ENCODE data around the gene SLC30A7.
"Not testable (repeated sequence)": the region's sequence is repeated elsewhere in the genome, so short reads cannot be mapped to it uniquely, and the experiment has no call there.

The SLC30A7 gene

GRCh38 chr1:100895540-100896480 is at the start of gene SLC30A7:
TSS of gene SLC30A7 (plus strand) at chr1:100896090. CDS start at chr1:100896263, 173 bp downstream.
- peak within 1 kb of the TSS; percentile 94 for H3K9ac ChIP-seq (ENCODE audit: low read depth in 1 of 2, low read length in 2 of 2)
- H3K9me3 ChIP-seq (ENCODE audit: control insufficient read depth in 2 of 2, low read length in 2 of 2): no peaks in the 10 kb centered on the region
- H3K27ac ChIP-seq (ENCODE audit: low read depth in 2 of 2, low read length in 2 of 2): peak within 1 kb of the TSS; percentile 93 to 96
- peak within 1 kb of the TSS; percentile 89 to 94 for H3K4me3 ChIP-seq (ENCODE audit: low read length in 2 of 2)
- H3K27me3 ChIP-seq (ENCODE audit: control insufficient read depth in 2 of 2, insufficient read depth in 2 of 2, low read length in 2 of 2): no peaks in the 10 kb centered on the region
- peaks cover 0 to 12% of the 10 kb centered on the region in 2 donors for H3K36me3 ChIP-seq (ENCODE audit: control insufficient read depth in 2 of 2, insufficient read depth in 2 of 2, low read length in 2 of 2)
- H3K4me1 ChIP-seq (ENCODE audit: control insufficient read depth in 2 of 2, insufficient read depth in 2 of 2, low read length in 2 of 2): peaks cover 8 to 16% of the 10 kb centered on the region in 2 donors

GRCh38 chr1:100847361-100848082 is 48.4 kb upstream of the SLC30A7 start:
- Histone ChIP-seq H3K4me3 (ENCODE audit: low read length in 2 of 2) (peak overlapping the region; percentile 28 to 31), H3K27me3 (ENCODE audit: control insufficient read depth in 2 of 2, insufficient read depth in 2 of 2, low read length in 2 of 2) (no peaks in the 10 kb centered on the region), H3K9ac (ENCODE audit: low read depth in 1 of 2, low read length in 2 of 2) (no peak overlapping the region), H3K4me1 (ENCODE audit: control insufficient read depth in 2 of 2, insufficient read depth in 2 of 2, low read length in 2 of 2) (no peaks in the 10 kb centered on the region), H3K27ac (ENCODE audit: low read depth in 2 of 2, low read length in 2 of 2) (no peak overlapping the region), H3K9me3 (ENCODE audit: control insufficient read depth in 2 of 2, low read length in 2 of 2) (no peaks in the 10 kb centered on the region), H3K36me3 (ENCODE audit: control insufficient read depth in 2 of 2, insufficient read depth in 2 of 2, low read length in 2 of 2) (no peaks in the 10 kb centered on the region)

- no peak overlapping the region for H3K27ac ChIP-seq (ENCODE audit: low read depth in 2 of 2, low read length in 2 of 2)
- no peaks in the 10 kb centered on the region for H3K27me3 ChIP-seq (ENCODE audit: control insufficient read depth in 2 of 2, insufficient read depth in 2 of 2, low read length in 2 of 2)
- no peaks in the 10 kb centered on the region for H3K36me3 ChIP-seq (ENCODE audit: control insufficient read depth in 2 of 2, insufficient read depth in 2 of 2, low read length in 2 of 2)
- no peaks in the 10 kb centered on the region for H3K4me1 ChIP-seq (ENCODE audit: control insufficient read depth in 2 of 2, insufficient read depth in 2 of 2, low read length in 2 of 2)
- H3K9ac ChIP-seq (ENCODE audit: low read depth in 1 of 2, low read length in 2 of 2): no peak overlapping the region
- no peaks in the 10 kb centered on the region for H3K9me3 ChIP-seq (ENCODE audit: control insufficient read depth in 2 of 2, low read length in 2 of 2)
- H3K4me3 ChIP-seq (ENCODE audit: low read length in 2 of 2): no peak overlapping the region
These were observed 44.2 kb upstream of the SLC30A7 start for GRCh38 chr1:100851726-100852125.

- Histone ChIP-seq H3K4me3 (ENCODE audit: low read length in 2 of 2) (no peak overlapping the region), H3K9ac (ENCODE audit: low read depth in 1 of 2, low read length in 2 of 2) (no peak overlapping the region), H3K27me3 (ENCODE audit: control insufficient read depth in 2 of 2, insufficient read depth in 2 of 2, low read length in 2 of 2) (no peaks in the 10 kb centered on the region), H3K27ac (ENCODE audit: low read depth in 2 of 2, low read length in 2 of 2) (no peak overlapping the region), H3K9me3 (ENCODE audit: control insufficient read depth in 2 of 2, low read length in 2 of 2) (no peaks in the 10 kb centered on the region), H3K4me1 (ENCODE audit: control insufficient read depth in 2 of 2, insufficient read depth in 2 of 2, low read length in 2 of 2) (no peaks in the 10 kb centered on the region), H3K36me3 (ENCODE audit: control insufficient read depth in 2 of 2, insufficient read depth in 2 of 2, low read length in 2 of 2) (no peaks in the 10 kb centered on the region)
These were observed 42.9 kb upstream of the SLC30A7 start for GRCh38 chr1:100852976-100853375.

- H3K9ac ChIP-seq (ENCODE audit: low read depth in 1 of 2, low read length in 2 of 2); H3K9me3 ChIP-seq (ENCODE audit: control insufficient read depth in 2 of 2, low read length in 2 of 2); H3K4me3 ChIP-seq (ENCODE audit: low read length in 2 of 2); H3K27ac ChIP-seq (ENCODE audit: low read depth in 2 of 2, low read length in 2 of 2); H3K4me1 ChIP-seq (ENCODE audit: control insufficient read depth in 2 of 2, insufficient read depth in 2 of 2, low read length in 2 of 2); H3K36me3 ChIP-seq (ENCODE audit: control insufficient read depth in 2 of 2, insufficient read depth in 2 of 2, low read length in 2 of 2); H3K27me3 ChIP-seq (ENCODE audit: control insufficient read depth in 2 of 2, insufficient read depth in 2 of 2, low read length in 2 of 2): not testable (repeated sequence)
These were observed 40.8 kb upstream of the SLC30A7 start for GRCh38 chr1:100855116-100855515.

GRCh38 chr1:100860397-100860991 is 35.4 kb upstream of the SLC30A7 start:
- Histone ChIP-seq H3K27me3 (ENCODE audit: control insufficient read depth in 2 of 2, insufficient read depth in 2 of 2, low read length in 2 of 2) (peaks cover 0 to 3% of the 10 kb centered on the region in 2 donors), H3K27ac (ENCODE audit: low read depth in 2 of 2, low read length in 2 of 2) (no peak overlapping the region), H3K4me1 (ENCODE audit: control insufficient read depth in 2 of 2, insufficient read depth in 2 of 2, low read length in 2 of 2) (no peaks in the 10 kb centered on the region), H3K36me3 (ENCODE audit: control insufficient read depth in 2 of 2, insufficient read depth in 2 of 2, low read length in 2 of 2) (no peaks in the 10 kb centered on the region), H3K4me3 (ENCODE audit: low read length in 2 of 2) (no peak overlapping the region), H3K9ac (ENCODE audit: low read depth in 1 of 2, low read length in 2 of 2) (no peak overlapping the region), H3K9me3 (ENCODE audit: control insufficient read depth in 2 of 2, low read length in 2 of 2) (no peaks in the 10 kb centered on the region)

- peaks cover 0 to 3% of the 10 kb centered on the region in 2 donors for H3K27me3 ChIP-seq (ENCODE audit: control insufficient read depth in 2 of 2, insufficient read depth in 2 of 2, low read length in 2 of 2)
- H3K9me3 ChIP-seq (ENCODE audit: control insufficient read depth in 2 of 2, low read length in 2 of 2): no peaks in the 10 kb centered on the region
- no peak overlapping the region for H3K27ac ChIP-seq (ENCODE audit: low read depth in 2 of 2, low read length in 2 of 2)
- no peaks in the 10 kb centered on the region for H3K4me1 ChIP-seq (ENCODE audit: control insufficient read depth in 2 of 2, insufficient read depth in 2 of 2, low read length in 2 of 2)
- no peaks in the 10 kb centered on the region for H3K36me3 ChIP-seq (ENCODE audit: control insufficient read depth in 2 of 2, insufficient read depth in 2 of 2, low read length in 2 of 2)
- no peak overlapping the region for H3K4me3 ChIP-seq (ENCODE audit: low read length in 2 of 2)
- no peak overlapping the region for H3K9ac ChIP-seq (ENCODE audit: low read depth in 1 of 2, low read length in 2 of 2)
These were observed 34.5 kb upstream of the SLC30A7 start for GRCh38 chr1:100861379-100861778.

GRCh38 chr1:100862591-100862990 is 33.3 kb upstream of the SLC30A7 start:
- Histone ChIP-seq H3K27ac (ENCODE audit: low read depth in 2 of 2, low read length in 2 of 2) (no peak overlapping the region), H3K4me1 (ENCODE audit: control insufficient read depth in 2 of 2, insufficient read depth in 2 of 2, low read length in 2 of 2) (no peaks in the 10 kb centered on the region), H3K9me3 (ENCODE audit: control insufficient read depth in 2 of 2, low read length in 2 of 2) (no peaks in the 10 kb centered on the region), H3K4me3 (ENCODE audit: low read length in 2 of 2) (no peak overlapping the region), H3K9ac (ENCODE audit: low read depth in 1 of 2, low read length in 2 of 2) (no peak overlapping the region), H3K27me3 (ENCODE audit: control insufficient read depth in 2 of 2, insufficient read depth in 2 of 2, low read length in 2 of 2) (peaks cover 0 to 3% of the 10 kb centered on the region in 2 donors), H3K36me3 (ENCODE audit: control insufficient read depth in 2 of 2, insufficient read depth in 2 of 2, low read length in 2 of 2) (no peaks in the 10 kb centered on the region)

GRCh38 chr1:100866041-100866900 is 29.6 kb upstream of the SLC30A7 start:
- H3K4me3 ChIP-seq (ENCODE audit: low read length in 2 of 2): no peak overlapping the region
- H3K4me1 ChIP-seq (ENCODE audit: control insufficient read depth in 2 of 2, insufficient read depth in 2 of 2, low read length in 2 of 2): no peaks in the 10 kb centered on the region
- H3K9me3 ChIP-seq (ENCODE audit: control insufficient read depth in 2 of 2, low read length in 2 of 2): no peaks in the 10 kb centered on the region
- no peak overlapping the region for H3K9ac ChIP-seq (ENCODE audit: low read depth in 1 of 2, low read length in 2 of 2)
- H3K27ac ChIP-seq (ENCODE audit: low read depth in 2 of 2, low read length in 2 of 2): no peak overlapping the region
- no peaks in the 10 kb centered on the region for H3K36me3 ChIP-seq (ENCODE audit: control insufficient read depth in 2 of 2, insufficient read depth in 2 of 2, low read length in 2 of 2)
- H3K27me3 ChIP-seq (ENCODE audit: control insufficient read depth in 2 of 2, insufficient read depth in 2 of 2, low read length in 2 of 2): no peaks in the 10 kb centered on the region

Measured in mucosa of rectum (tissue), 2 donors.